ENCODE data around the gene FASTK.
"Not testable (repeated sequence)": the region's sequence is repeated elsewhere in the genome, so short reads cannot be mapped to it uniquely, and the experiment has no call there.

DNA sequence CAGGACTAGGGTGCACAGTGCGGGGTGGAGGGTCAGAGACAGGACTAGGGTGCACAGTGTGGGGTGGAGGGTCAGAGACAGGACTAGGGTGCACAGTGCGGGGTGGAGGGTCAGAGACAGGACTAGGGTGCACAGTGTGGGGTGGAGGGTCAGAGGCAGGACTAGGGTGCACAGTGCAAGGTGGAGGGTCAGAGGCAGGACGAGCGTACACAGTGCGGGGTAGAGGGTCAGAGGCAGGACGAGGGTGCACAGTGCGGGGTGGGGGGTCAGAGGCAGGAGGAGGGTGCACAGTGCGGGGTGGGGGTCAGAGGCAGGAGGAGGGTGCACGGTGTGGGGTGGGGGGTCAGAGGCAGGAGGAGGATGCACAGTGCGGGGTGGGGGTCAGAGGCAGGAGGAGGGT is 37.2 kb downstream of the FASTK start:
- not testable (repeated sequence) for TF ChIP-seq POLR2A (IDR thresholded peaks at IDR 0.05; ENCODE audit: low read depth, low read length); RCOR1 (IDR thresholded peaks at IDR 0.05; ENCODE audit: insufficient replicate concordance, low read length); RAD21 (IDR thresholded peaks at IDR 0.05; ENCODE audit: low read length); MAZ (IDR thresholded peaks at IDR 0.05; ENCODE audit: borderline replicate concordance, low read depth, low read length); BHLHE40 (IDR thresholded peaks at IDR 0.05; ENCODE audit: low read depth, low read length); MXI1 (IDR thresholded peaks at IDR 0.05; ENCODE audit: borderline replicate concordance, low read depth, low read length); MAFK (IDR thresholded peaks at IDR 0.05; ENCODE audit: low read depth, low read length); SMC3 (IDR thresholded peaks at IDR 0.05; ENCODE audit: low read depth, low read length); NFE2L2 (IDR thresholded peaks at IDR 0.05; ENCODE audit: low read depth, low read length); RFX5 (IDR thresholded peaks at IDR 0.05; ENCODE audit: low read depth, low read length)
- TF ChIP-seq, protein P1, sequence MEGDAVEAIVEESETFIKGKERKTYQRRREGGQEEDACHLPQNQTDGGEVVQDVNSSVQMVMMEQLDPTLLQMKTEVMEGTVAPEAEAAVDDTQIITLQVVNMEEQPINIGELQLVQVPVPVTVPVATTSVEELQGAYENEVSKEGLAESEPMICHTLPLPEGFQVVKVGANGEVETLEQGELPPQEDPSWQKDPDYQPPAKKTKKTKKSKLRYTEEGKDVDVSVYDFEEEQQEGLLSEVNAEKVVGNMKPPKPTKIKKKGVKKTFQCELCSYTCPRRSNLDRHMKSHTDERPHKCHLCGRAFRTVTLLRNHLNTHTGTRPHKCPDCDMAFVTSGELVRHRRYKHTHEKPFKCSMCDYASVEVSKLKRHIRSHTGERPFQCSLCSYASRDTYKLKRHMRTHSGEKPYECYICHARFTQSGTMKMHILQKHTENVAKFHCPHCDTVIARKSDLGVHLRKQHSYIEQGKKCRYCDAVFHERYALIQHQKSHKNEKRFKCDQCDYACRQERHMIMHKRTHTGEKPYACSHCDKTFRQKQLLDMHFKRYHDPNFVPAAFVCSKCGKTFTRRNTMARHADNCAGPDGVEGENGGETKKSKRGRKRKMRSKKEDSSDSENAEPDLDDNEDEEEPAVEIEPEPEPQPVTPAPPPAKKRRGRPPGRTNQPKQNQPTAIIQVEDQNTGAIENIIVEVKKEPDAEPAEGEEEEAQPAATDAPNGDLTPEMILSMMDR (conservative IDR thresholded peaks at IDR 0.05; ENCODE audit: low read depth, low read length) = not testable (repeated sequence)
